IMR-90 (cell line): Measurements from ENCODE around the gene INPP5F. TPM values are rescaled to one million over a fixed set of nuclear protein-coding genes. Genes with fewer than 3 reads are reported as not detected.

Source experiments
- ATAC-seq: fragments of 200-7000 bp; cut with Tn5 transposase; 2 replicates; pipeline ENCODE4 v1.9.1; 2020; ENCODE audit warnings: low read depth, mild to moderate bottlenecking, moderate library complexity
- BruUV-seq: library from RNA; stranded (reverse); fragments of 400-500 nt; replicated peaks from 2 replicates; lab custom pipeline; 2021; lab: Mats Ljungman, UMichigan
- CTCF ChIA-PET: fragments of 300-600 bp; formaldehyde crosslinking; extraction: SDS; loops from one replicate; lab custom pipeline; 2021; ENCODE audit warnings: antibody characterized with exemption; lab: Yijun Ruan, JAX
- POLR2A ChIA-PET: fragments of 300-600 bp; sonication (Branson Sonifier 250); formaldehyde crosslinking; loops from one replicate; lab custom pipeline; 2022; ENCODE audit warnings: antibody characterized with exemption; ENCODE audit not compliant: unreplicated experiment; lab: Charles Lee
- DNase-seq: peaks from one replicate; pipeline ENCODE4 v3.0.0; 2013
- H2AFZ ChIP-seq: replicated peaks from 2 replicates; pipeline ENCODE3; 2013; ENCODE audit warnings: low read length, mild to moderate bottlenecking; ENCODE audit not compliant: poor library complexity
- H2AK5ac ChIP-seq: 2 replicates; pipeline ENCODE4 v1.6.1; 2013; ENCODE audit warnings: low read depth, low read length, inconsistent platforms
- H2AK9ac ChIP-seq: replicated peaks from 2 replicates; pipeline ENCODE3; 2013; ENCODE audit warnings: mild to moderate bottlenecking, low read depth, low read length, moderate library complexity; ENCODE audit not compliant: poor library complexity
- H2BK120ac ChIP-seq: 2 replicates; pipeline ENCODE4 v1.6.1; 2013; ENCODE audit warnings: low read depth, low read length, inconsistent platforms
- H2BK15ac ChIP-seq: 3 replicates; pipeline ENCODE4 v1.6.1; 2013; ENCODE audit warnings: low read depth, low read length, inconsistent platforms
- H2BK20ac ChIP-seq: 2 replicates; pipeline ENCODE4 v1.6.1; 2013; ENCODE audit warnings: low read depth, mild to moderate bottlenecking, inconsistent platforms, low read length, moderate library complexity
- H2BK5ac ChIP-seq: 2 replicates; pipeline ENCODE4 v1.6.1; 2013; ENCODE audit warnings: mild to moderate bottlenecking, low read depth, low read length, inconsistent platforms; ENCODE audit not compliant: poor library complexity, severe bottlenecking
- H3K14ac ChIP-seq: replicated peaks from 2 replicates; pipeline ENCODE4 v1.6.1; 2013; ENCODE audit warnings: low read depth, low read length, inconsistent platforms
- H3K18ac ChIP-seq: 2 replicates; pipeline ENCODE4 v1.6.1; 2013; ENCODE audit warnings: low read depth, low read length, control low read depth
- H3K23ac ChIP-seq: 2 replicates; pipeline ENCODE4 v1.6.1; 2013; ENCODE audit warnings: low read depth, low read length, inconsistent platforms
- H3K27ac ChIP-seq: 2 replicates; pipeline ENCODE4 v1.5.1; 2013; ENCODE audit warnings: mild to moderate bottlenecking, control low read depth, low read length; ENCODE audit not compliant: insufficient read depth
- H3K27me3 ChIP-seq: 2 replicates; pipeline ENCODE4 v1.6.1; 2013; ENCODE audit warnings: low read length; ENCODE audit not compliant: control insufficient read depth, insufficient read depth
- H3K36me3 ChIP-seq: 2 replicates; pipeline ENCODE4 v1.6.1; 2013; ENCODE audit warnings: low read length, mixed read lengths; ENCODE audit not compliant: control insufficient read depth, insufficient read depth
- H3K4ac ChIP-seq: 2 replicates; pipeline ENCODE4 v1.6.1; 2013; ENCODE audit warnings: low read depth, low read length, inconsistent platforms
- H3K4me1 ChIP-seq: 2 replicates; pipeline ENCODE4 v1.6.1; 2013; ENCODE audit warnings: low read length, mixed read lengths; ENCODE audit not compliant: control insufficient read depth, insufficient read depth
- H3K4me2 ChIP-seq: 2 replicates; pipeline ENCODE4 v1.6.1; 2013; ENCODE audit warnings: low read depth, mild to moderate bottlenecking, control low read depth, low read length, moderate library complexity
- H3K4me3 ChIP-seq: 2 replicates; pipeline ENCODE4 v1.5.1; 2013; ENCODE audit warnings: low read depth, mild to moderate bottlenecking, control low read depth, low read length, moderate library complexity; ENCODE audit not compliant: insufficient read depth
- H3K56ac ChIP-seq: 2 replicates; pipeline ENCODE4 v1.6.1; 2013; ENCODE audit warnings: low read length, inconsistent platforms; ENCODE audit not compliant: insufficient read depth; ENCODE audit errors: extremely low read depth
- H3K79me1 ChIP-seq, 2 experiments: 2 replicates each; pipeline ENCODE4 v1.6.1; 2013; ENCODE audit warnings: low read length in 2 of 2, inconsistent platforms in 1 of 2, low read depth in 1 of 2
- H3K9ac ChIP-seq: 2 replicates; pipeline ENCODE4 v1.6.1; 2013; ENCODE audit warnings: low read depth, low read length, control low read depth
- H3K9me1 ChIP-seq: 2 replicates; pipeline ENCODE4 v1.6.1; 2013; ENCODE audit warnings: low read length, inconsistent platforms; ENCODE audit not compliant: insufficient read depth
- H3K9me3 ChIP-seq: 2 replicates; pipeline ENCODE4 v1.6.1; 2013; ENCODE audit warnings: low read length; ENCODE audit not compliant: control insufficient read depth, insufficient read depth
- H4K20me1 ChIP-seq: 2 replicates; pipeline ENCODE4 v1.6.1; 2013; ENCODE audit warnings: low read length, inconsistent platforms; ENCODE audit not compliant: insufficient read depth
- H4K5ac ChIP-seq: 2 replicates; pipeline ENCODE4 v1.6.1; 2013; ENCODE audit warnings: mild to moderate bottlenecking, low read depth, low read length, control low read depth
- H4K8ac ChIP-seq, 2 experiments: 2 replicates each; pipeline ENCODE4 v1.6.1; 2013; ENCODE audit warnings: low read depth in 2 of 2, low read length in 2 of 2, control low read depth in 1 of 2, inconsistent platforms in 1 of 2
- H4K91ac ChIP-seq: 2 replicates; pipeline ENCODE4 v1.6.1; 2013; ENCODE audit warnings: low read depth, low read length, inconsistent platforms; ENCODE audit not compliant: insufficient read depth
- MAFK ChIP-seq: IDR thresholded peaks from 2 replicates; pipeline ENCODE4 v1.6.1; 2012; ENCODE audit warnings: low read depth, low read length, improper control_type of control experiment
- POLR2A ChIP-seq: IDR thresholded peaks from 2 replicates; pipeline ENCODE4 v1.6.1; 2012; ENCODE audit warnings: mild to moderate bottlenecking, low read depth, low read length
- RAD21 ChIP-seq: IDR thresholded peaks from 2 replicates; pipeline ENCODE4 v1.6.1; 2012; ENCODE audit warnings: low read length, improper control_type of control experiment
- WGBS, 2 experiments: methylation state at CpG; one replicate each; pipeline versions ENCODE4 v1.1.5 to v1.1.7; 2013; ENCODE audit warnings: missing lambda C conversion rate in 2 of 2; ENCODE audit not compliant: insufficient read length in 1 of 2; ENCODE audit errors: extremely low coverage in 2 of 2; 5-methylcytosine and 5-hydroxymethylcytosine counted together
- dilution Hi-C: fragments of 300-500 bp; cut with HindIII; formaldehyde crosslinking; loops from one replicate; pipeline ENCODE4 v1.14.3; 2018; ENCODE audit warnings: low sequenced_read_pairs; ENCODE audit not compliant: unreplicated experiment
- in situ Hi-C: fragments of 300-500 bp; cut with MboI; formaldehyde crosslinking; loops from 3 replicates; pipeline ENCODE4 v1.14.3; 2019; ENCODE audit warnings: low sequenced_read_pairs, inconsistent platforms, mixed read lengths
- intact Hi-C: fragments of 100-400 bp; cut with micrococcal nuclease; formaldehyde crosslinking; loops from 2 replicates; pipeline ENCODE4 v1.10.0; 2022
- polyA plus RNA-seq, 3 experiments: library from polyadenylated mRNA; depleted of rRNA; stranded (reverse); fragments of >200 nt; gene quantifications; 2 replicates each; pipeline ENCODE4 v1.2.3, GENCODE V29; 2012; ENCODE audit warnings: low replicate concordance in 1 of 3
- total RNA-seq: library from RNA; depleted of rRNA; stranded (reverse); fragments of >200 nt; gene quantifications from 2 replicates; pipeline ENCODE4 v1.2.3, GENCODE V29; 2012
- TF ChIP-seq, protein P1 (sequence below): fragments of 150-350 bp; IDR thresholded peaks from 2 replicates; pipeline ENCODE4 v1.6.1; 2017; ENCODE audit warnings: mild to moderate bottlenecking, antibody characterized with exemption, low read length, low read depth

The INPP5F gene
- total and polyA plus RNA-seq, 2 of the 4 experiments (the other 2 are of a cell fraction): 19.0 to 29.6 TPM

DNA sequence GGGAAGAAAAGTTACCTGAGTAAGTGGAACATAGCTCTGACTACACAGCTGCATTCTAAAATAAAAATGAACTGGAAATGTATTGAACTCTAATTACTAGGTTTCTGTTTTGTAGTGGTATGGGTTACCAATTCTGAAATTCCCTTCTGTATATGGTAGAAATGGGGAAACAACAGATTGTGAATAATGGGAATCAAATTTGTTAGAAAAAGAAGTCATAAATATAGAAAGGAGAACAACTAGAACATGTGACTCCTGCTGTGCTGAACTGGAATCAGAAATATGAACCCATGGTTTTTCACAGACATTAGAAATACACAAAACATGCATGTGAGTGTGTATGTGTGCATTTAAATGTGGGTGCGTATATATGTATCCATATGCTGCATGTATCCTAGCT is 119.8 kb downstream of the INPP5F start:
- Histone ChIP-seq H3K4me3 (no peak overlapping the region), H3K9me1 (peaks cover 3% of the 10 kb centered on the region; the same call in 1 of the 2 replicates), H2AK9ac (no peak overlapping the region), H2BK120ac (no peak overlapping the region), H3K79me1 (peaks cover 45 to 46% of the 10 kb centered on the region in 2 experiments), H3K4me1 (peaks cover 10% of the 10 kb centered on the region), H2BK5ac (no peak overlapping the region), H3K36me3 (peaks cover 32% of the 10 kb centered on the region), H4K91ac (no peak overlapping the region), H2AK5ac (no peak overlapping the region), H3K56ac (no peak overlapping the region), H3K9me3 (no peaks in the 10 kb centered on the region), H2BK15ac (no peak overlapping the region), H4K20me1 (no peaks in the 10 kb centered on the region), H3K27ac (no peak overlapping the region), H3K4ac (no peak overlapping the region), H3K9ac (no peak overlapping the region), H3K23ac (no peak overlapping the region), H3K27me3 (no peaks in the 10 kb centered on the region), H4K5ac (no peak overlapping the region), H2AFZ (no peak overlapping the region), H3K4me2 (no peak overlapping the region), H4K8ac (no peak overlapping the region), H2BK20ac (no peak overlapping the region), H3K14ac (no peak overlapping the region), H3K18ac (no peak overlapping the region)
- DNase-seq (no peak), ATAC-seq (no peak)
- WGBS, 2 experiments: no CpG with 5 or more reads among the region's 1 CpG
- intact Hi-C loops: no loop called here
- no TSS peak for BruUV-seq
- POLR2A ChIA-PET: no interaction called here
- dilution Hi-C loops: no loop called here
- CTCF ChIA-PET: interaction anchor here (0.6 kb wide), 1 partner anchor 76 kb away, joined by 3 read pairs; no protein-coding TSS in a partner anchor
- in situ Hi-C loops: no loop called here
- no peak for TF ChIP-seq MAFK
- TF ChIP-seq, protein P1, sequence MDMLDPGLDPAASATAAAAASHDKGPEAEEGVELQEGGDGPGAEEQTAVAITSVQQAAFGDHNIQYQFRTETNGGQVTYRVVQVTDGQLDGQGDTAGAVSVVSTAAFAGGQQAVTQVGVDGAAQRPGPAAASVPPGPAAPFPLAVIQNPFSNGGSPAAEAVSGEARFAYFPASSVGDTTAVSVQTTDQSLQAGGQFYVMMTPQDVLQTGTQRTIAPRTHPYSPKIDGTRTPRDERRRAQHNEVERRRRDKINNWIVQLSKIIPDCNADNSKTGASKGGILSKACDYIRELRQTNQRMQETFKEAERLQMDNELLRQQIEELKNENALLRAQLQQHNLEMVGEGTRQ: no peak
- no peak for TF ChIP-seq RAD21
- TF ChIP-seq POLR2A: no peak
